GM21390 (cell line): ENCODE data around the gene USP10.
"Not testable (repeated sequence)": the region's sequence is repeated elsewhere in the genome, so short reads cannot be mapped to it uniquely, and the experiment has no call there.

Experiments
- ATAC-seq: cut with Tn5 transposase; IDR thresholded peaks from one replicate; pipeline ENCODE4 v1.9.1; 2021; ENCODE audit not compliant: unreplicated experiment

The USP10 gene

GRCh38 chr16:84746231-84746630 is 46.4 kb downstream of the USP10 start:
- no peak for ATAC-seq

- no peak for ATAC-seq
Measured at GRCh38 chr16:84746875-84747274, 47.1 kb downstream of the USP10 start.

- not testable (repeated sequence) for ATAC-seq
Measured at GRCh38 chr16:84748247-84748646, 48.4 kb downstream of the USP10 start.

- ATAC-seq = no peak
Measured at GRCh38 chr16:84749072-84749471, 49.3 kb downstream of the USP10 start.

GRCh38 chr16:84749815-84750214 is 50.0 kb downstream of the USP10 start:
- ATAC-seq = no peak

GRCh38 chr16:84750575-84750974 is 50.8 kb downstream of the USP10 start:
- ATAC-seq = no peak

GRCh38 chr16:84751241-84751640 is 51.4 kb downstream of the USP10 start:
- ATAC-seq = no peak

GRCh38 chr16:84751947-84752346 is 52.1 kb downstream of the USP10 start:
- peak; percentile 51 for ATAC-seq

GRCh38 chr16:84752600-84752999 is 52.8 kb downstream of the USP10 start:
- no peak for ATAC-seq

- no peak for ATAC-seq
Measured at GRCh38 chr16:84753412-84754326, 53.9 kb downstream of the USP10 start.

- peak; percentile 70 for ATAC-seq
Measured at GRCh38 chr16:84754353-84754856, 54.6 kb downstream of the USP10 start.

GRCh38 chr16:84754956-84755672 is 55.3 kb downstream of the USP10 start:
- no peak for ATAC-seq

- no peak for ATAC-seq
Measured at GRCh38 chr16:84756830-84757229, 57.0 kb downstream of the USP10 start.

- ATAC-seq = no peak
Measured at GRCh38 chr16:84758627-84759026, 58.8 kb downstream of the USP10 start.

- no peak for ATAC-seq
Measured at GRCh38 chr16:84759061-84759460, 59.3 kb downstream of the USP10 start.

- ATAC-seq = no peak
Measured at GRCh38 chr16:84759906-84760305, 60.1 kb downstream of the USP10 start.

GRCh38 chr16:84761448-84762368 is 61.9 kb downstream of the USP10 start:
- no peak for ATAC-seq

- ATAC-seq = no peak
Measured at GRCh38 chr16:84763164-84763563, 63.4 kb downstream of the USP10 start.

GRCh38 chr16:84763629-84764028 is 63.8 kb downstream of the USP10 start:
- no peak for ATAC-seq

- no peak for ATAC-seq
Measured at GRCh38 chr16:84764970-84765369, 65.2 kb downstream of the USP10 start.
